Measurements from ENCODE around the gene IQGAP3.

The IQGAP3 gene

DNA sequence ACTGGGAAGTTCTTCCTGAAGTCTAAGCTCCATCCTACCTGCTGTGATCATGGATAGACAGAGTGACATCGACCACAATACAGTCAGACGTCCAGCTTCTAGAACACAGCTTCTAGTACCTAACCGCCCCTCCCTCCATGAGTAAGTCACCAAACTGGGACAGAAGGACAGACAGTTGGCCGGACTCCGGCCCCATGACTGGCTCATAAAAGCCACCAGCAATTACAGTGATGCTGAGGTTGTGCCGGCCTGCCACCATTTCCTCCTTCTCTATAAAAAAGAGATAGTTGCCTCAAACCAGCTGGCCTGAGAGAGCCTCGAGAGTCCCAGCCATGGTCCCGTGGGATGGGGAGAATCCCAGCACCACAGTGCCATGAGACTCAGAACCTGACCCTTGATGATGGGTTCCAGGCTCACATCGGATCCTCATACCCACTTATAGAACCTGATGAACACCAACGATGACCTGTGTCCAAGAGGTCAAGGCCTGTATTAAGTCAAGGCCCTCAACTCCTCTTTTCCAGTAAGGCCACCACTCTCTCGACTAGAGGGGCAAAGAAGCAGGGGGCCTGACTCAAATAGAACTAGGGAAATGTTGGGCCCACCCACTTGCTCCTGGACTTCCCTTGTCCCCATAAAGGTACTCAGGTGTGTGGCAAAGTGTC is 75.2 kb downstream of the IQGAP3 start:
- no peak for DNase-seq (ENCODE audit: low spot score)

DNA sequence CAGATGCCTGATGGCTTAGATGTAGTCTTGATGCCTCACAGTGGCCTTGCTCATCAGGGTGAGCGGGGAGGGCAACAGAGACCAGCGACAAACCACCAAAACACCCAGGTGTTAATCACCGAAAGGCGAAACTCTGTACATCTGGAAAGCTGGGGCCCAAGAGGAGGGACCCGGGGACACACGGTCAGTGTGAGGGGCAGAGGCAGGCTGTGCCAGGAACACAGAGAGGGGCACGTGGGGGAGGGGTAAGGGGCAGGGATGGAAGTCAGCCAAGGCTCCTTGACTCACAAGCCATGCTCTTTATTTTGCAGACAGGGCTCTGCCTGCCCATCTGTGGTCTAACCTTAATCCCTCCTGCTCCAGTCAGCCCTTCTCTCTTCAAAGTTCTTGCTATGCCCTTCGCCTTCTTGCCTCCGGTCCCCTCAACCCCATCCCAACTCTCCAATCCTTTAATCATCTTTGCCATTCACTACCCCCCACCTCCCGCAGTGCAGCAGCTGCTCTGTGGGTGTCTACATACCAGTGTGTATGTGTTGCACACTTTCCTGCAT is 76.1 kb downstream of the IQGAP3 start:
- DNase-seq (ENCODE audit: low spot score) = no peak

DNA sequence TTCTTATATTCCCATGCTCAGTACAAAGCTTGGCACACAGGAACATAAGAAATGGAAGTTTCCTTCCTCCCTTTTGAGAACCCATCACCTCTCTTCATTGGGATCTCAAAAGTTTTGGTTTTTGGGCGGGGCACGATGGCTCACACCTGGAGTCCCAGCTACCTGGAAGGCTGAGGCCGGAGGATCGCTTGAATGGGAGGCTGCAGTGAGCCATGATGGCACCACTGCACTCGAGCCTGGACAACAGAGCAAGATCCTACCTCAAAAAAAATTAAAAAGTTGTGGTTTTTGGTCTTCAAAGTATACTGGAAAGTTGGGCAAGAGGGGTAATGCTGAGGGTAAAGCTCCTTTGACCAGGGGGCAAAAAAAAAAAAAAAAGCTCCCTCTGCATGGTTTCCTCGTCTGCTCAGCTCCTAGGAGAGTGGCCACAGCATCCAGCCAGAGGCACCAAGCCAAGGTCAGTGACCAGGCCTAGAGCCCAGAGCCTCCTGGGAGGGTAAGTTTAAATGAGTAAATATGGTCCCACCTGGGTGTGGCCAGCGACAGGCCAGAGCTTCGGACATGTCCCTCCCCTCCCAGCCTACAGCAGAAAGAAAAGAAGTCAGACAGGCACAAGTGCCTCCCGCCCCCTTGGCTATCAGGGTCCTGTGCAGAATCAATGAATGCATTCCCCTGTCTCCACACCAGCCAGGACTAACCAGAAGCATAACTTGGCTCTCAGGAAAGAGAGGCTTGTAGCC is 76.8 kb downstream of the IQGAP3 start:
- DNase-seq (ENCODE audit: low spot score) = no peak

DNA sequence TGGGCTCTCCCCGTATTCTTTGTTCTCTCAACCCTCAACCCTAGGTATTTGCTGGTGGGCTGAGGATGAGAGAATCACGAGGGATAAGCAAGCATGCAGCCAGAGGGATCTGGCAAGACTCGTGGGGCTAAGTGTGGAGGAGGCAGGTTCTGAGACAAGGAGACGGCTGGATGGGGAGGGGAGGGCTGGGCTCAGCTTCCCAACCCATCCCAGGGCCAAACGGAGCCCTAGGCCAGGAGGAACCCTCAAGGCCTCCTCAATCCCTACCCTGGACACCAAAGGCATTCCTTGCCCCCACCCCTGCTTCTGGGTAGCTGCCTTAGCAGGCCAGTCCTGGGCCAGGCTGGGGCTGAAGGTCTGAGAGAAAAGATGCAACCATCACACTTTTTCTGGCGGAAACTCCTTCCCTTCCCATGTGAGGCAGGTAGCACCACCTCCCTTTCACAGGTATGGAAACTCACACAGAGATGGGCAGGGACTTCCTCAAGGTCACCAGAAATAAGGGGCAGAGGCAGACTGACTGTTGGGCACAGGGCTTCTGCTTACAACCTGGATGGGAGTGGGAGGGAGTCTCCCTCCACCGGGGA is 78.0 kb downstream of the IQGAP3 start:
- DNase-seq (ENCODE audit: low spot score) = no peak

DNA sequence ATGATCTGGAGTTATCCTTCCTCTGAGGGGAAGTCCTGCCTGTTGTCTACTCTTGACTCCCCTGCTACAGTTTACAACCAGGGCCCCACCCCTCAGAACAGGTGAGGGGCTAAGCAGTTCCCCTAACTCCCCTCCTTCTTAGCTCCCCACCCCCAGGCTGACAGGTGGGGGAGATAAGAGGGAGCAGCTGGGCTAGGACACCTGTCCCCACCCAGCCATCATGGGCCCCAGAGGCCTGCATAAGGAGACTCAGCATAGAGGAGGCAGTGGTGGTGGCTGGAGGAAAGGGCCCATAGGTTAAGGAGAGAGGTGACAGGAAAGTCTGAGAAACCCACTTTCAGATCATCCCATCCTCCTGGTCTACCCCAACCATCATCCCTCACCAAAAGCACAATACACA is 78.6 kb downstream of the IQGAP3 start:
- DNase-seq (ENCODE audit: low spot score) = no peak

DNA sequence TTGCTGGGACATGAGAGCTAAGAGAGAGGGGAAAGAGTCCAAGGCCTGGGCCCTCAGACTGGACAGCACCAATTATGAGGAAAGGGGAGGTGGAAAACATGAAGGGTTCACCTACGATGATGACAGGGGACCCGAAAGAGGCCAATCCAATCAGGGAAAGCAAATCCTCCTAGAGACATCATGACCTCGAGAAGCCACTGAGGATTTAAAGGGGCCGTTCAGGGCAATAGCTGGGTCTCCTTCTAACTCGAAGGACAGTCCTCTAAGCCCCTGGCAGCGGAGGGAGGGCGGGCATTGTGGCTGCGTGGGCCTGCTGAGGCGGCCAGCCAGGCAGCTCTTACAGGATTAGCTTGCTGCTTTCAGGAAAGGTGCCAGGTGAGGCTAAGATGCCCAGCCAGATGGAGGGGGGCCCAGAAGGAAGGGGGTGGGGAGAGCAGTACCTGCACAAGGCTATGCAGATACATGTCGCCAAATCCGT is 79.2 kb downstream of the IQGAP3 start:
- no peak for DNase-seq (ENCODE audit: low spot score)

DNA sequence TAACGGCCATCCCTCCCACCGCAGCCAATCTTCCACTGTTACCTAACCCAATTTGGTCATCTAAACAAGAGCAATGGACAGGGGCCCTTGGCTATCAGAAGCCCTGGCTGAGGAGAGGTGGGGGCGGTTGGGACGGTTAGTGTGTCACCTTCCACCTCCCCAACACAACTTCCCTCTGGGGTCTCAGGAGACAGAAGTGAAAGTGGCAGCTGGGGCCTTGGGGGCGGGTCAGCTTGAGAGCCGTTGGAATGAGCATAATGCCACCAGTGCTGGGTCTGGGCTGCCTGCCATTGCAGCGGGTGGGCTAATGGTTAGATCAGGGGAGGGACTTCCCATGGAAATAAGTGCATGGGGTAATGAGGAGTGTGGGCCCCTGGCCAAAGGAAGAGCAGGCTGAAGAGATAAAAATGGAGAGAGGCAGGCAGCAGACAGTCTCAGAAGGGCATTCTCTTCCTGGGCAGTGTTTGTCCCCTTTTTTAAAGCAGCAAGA is 79.7 kb downstream of the IQGAP3 start:
- no peak for DNase-seq (ENCODE audit: low spot score)

DNA sequence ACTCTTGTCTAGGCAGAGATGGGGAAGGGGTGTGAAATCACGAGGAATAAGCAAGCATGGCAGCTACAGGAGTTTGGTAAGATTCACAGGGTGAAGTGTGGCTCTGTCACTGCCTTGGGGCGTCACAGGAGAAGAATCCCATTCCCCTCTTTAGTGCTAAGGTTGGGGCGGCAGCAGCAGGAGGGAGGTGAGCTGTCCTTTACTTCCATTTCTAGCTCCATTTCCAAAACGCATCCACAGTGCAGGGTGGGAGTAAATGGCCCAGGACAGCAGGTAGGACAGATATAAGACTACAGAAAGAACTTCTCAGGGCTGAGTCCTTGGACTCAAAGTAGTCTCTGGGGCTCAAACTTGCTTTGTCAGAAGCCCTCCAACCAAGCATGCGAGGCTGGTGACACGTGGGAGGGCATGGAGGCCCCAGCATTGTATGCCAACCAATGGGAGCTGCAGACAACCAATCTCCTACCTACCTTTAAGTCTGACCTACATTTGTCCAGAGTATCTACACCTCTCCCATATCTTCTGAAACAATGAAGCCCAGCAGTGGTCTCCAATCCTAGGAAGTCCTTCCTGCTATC is 80.3 kb downstream of the IQGAP3 start:
- no peak for DNase-seq (ENCODE audit: low spot score)

DNA sequence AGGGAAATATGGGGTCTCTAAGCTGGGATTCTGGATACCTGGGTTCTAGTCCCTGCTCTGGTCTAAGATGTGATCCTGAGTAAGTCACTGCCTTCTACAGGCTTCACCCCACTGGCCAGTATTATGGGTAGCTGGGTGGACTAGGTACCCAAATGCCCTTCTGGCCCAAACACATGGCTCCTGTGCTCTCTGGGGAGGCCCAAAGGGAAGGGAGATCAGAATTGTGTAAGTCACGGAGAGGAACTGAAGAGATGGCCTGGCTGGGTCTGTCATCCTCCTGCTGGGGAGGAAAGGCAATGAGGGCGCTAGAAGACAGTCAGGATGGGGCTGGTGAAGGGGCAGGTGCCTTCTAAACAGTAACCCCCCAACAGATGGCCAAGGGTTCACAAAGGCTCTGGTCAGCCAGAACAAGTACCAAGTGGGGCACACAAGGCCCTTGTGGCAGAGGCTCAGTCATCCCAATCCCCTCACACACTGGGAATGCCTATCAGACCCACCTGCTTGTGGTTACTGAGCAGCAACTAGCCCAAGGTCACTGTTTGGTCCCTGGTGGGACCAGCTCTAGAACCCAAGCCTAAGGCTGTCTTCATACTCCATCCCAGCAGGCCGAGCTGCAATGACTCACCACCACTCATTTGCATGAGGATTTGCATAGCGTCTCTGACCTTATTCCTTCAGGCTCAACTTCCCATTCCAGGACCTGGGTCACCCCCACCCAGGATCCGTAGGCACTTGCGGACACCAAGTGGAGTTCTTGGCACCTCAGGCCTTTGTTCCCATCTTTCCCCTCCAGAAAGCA is 81.0 kb downstream of the IQGAP3 start:
- no peak for DNase-seq (ENCODE audit: low spot score)

DNA sequence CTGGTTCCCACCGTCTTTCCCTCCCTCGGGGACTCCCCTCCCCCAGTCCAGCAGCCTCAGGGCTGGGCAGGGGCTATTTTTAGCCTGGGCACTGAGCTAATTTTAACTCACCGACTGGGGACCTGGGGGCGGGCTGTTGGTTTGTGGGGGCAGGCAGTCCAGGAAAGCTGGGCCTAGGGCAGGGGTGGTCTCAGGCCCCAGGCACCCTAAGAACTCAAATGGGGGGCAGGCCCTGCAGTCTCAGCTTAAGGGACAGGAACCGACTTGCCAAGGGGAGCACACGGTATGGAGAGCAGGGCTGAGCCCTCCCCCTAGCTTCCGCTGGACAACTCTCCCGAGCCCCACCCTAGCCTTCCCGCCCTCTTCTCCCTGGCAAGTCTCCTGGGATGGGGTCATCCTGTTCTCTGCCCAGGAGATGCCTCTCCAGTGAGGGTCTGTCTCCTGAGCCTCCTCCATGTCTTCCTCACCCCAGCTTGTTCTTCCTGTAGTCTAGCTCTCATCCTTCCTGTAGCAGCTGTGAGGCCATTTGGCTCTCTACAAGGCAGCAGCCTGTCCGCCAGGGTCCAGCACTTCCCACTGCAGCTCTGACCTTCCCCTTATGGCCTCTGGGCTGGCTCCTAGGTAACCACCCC is 81.8 kb downstream of the IQGAP3 start:
- peak; percentile 73 for DNase-seq (ENCODE audit: low spot score)

DNA sequence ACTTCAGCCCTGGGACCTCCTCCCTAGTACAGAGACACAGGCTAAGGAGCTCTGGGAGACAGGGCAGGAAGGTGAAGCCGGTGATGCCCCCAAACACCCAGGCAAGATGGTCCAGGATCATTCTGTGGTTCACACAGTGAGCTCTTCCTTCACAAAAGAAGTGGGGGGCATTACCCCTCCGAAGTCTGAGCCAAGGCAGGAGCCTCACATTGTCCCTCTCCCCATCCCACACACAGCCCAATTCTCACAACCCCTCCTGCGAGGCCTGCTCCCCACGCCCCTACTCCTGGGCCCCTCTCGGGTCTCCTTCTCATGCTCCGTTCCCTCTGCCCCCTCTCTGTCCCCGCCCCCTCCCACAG is 82.5 kb downstream of the IQGAP3 start:
- no peak for DNase-seq (ENCODE audit: low spot score)

DNA sequence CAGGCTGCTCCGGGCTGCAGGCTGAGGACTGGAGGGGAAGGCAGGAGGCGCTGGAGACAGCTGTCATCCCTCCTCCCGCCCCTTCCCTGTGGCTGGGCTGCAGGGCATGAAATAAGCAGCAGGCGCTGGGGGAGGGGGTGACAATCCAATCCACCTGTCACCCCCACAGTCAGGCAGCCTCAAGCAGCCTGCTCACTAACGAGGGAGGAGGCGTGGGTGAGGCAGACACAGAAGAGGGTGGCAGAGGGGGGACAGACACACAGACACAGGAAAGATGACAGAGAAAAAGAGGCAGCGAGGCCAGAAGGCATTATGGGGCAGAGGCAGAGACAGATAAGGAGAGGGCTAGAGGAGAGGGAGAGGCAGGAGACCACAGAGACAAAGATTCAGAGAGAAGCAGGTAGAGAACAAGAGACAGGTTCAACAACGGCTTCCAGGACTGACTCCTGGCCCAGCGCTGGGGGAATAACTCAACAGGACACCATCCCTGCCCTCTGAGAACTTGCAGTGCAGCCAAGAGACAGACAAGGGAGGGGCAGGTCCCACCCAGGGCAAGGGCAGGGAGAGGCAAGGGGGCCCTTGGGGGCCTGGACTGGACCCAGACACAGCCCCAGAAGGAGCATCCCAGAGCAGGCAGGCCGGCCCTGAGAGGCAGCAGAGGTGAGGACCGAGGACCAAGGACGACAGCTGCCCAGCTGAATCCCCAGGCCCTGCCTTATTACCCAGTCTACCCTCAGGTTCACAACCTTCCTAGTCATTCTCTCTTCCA is 83.0 kb downstream of the IQGAP3 start:
- DNase-seq (ENCODE audit: low spot score) = no peak

DNA sequence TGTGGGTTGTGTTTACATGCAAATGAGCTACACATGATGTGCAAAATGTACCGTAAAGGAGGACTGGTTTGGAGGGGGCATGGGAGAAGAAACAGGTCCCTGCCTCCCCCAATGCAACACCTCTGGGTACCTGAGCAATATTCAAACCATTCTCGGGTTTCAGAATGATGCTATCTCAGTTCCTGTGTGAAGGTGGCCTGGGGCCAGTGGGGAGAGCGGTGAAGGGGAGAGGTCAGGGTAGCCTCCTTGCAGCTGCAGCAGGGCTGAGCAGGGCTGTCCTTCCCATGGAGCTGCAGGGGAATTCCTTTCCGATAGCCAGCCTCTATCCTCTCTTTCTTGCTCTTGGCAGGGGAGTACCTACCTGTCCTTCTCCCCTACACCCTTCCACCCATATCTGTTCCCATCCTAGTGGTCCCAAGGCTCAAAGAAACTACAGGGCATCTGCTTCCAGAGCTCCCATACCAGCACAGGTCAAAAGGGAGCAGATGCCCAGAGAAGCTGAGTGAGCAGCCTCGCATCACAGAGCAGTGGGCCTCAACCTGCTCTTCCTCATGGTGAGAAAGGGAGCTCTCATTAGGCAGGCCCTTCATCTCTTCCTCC is 83.7 kb downstream of the IQGAP3 start:
- no peak for DNase-seq (ENCODE audit: low spot score)

DNA sequence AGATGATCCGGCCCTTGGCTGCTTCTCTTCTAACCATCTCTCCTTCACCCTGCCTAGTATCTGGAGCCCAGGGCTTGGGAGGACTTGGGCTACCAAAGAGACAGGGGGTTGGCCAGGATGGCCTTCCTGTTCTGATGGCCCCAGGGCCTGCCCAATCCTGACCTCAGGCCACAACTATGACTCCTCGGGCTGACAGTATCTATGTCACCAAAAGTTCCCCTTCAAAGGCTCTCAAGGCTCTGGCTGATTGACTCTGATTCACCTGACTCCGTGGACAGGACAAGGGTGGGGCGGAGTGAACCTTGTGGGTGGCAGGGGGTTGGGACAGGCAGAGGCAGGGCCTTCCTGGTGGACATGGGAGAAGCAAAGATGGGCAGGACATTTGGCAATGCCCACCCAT is 84.5 kb downstream of the IQGAP3 start:
- DNase-seq (ENCODE audit: low spot score) = no peak

DNA sequence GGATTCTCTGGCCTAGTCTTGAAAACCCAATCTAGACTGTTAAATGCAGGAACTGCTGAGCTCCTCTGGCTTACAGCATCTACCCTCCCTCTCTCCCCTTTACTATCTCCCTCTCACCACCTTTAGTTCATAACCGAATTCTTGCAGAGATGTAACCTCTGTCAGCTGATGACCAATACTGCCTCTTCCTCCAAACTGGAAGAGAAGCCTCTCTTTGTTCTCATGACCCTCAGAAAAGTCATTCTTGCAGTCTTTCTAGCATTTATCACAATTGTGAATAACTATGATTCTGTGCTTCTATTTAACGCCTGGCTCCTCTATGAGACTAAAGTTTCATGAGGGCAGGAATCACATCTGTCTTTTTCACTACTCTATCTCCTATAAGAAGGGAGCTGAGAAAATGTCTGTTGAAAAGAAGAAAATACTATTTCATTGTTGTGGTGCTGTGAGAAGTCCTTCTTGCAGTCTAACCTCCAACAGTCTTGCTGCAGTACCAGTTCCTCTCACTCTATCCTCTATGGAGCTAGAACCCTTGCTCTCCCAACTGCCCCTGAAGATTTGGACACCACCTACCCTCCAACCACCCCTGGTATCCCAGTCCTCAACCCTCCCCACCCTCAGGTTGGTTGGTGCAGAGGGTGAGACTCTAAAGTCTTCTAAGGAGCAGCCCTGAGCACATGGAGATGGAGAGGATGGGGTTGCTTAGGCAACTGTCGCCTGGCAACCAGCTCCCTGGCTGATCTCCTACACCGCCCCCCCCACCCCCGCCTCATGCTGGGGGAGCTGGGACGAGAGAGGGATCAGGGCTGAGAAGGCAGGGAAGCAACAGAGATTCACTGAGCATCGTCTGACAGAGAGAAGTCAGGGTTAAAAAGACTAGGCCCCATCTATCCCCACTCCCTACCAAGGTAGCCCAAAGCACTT is 85.7 kb downstream of the IQGAP3 start:
- no peak for DNase-seq (ENCODE audit: low spot score)

DNA sequence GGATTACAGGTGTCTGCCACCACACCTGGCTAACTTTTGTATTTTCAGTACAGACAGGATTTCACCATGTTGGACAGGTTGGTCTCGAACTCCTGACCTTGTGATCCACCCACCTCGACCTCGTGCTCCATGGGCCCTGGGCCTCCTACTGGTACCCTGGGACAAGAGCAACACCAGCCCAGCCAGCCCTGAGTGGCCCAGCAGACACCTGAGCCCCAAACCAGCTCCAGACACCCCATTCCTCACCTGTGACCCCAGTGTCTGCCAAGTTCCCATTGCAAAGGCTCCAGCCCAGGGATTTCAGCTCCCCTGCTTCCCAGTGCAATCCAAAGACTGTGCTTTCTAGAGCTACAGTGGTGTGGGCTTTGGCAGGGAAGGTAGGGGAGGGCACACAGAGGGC is 86.4 kb downstream of the IQGAP3 start:
- no peak for DNase-seq (ENCODE audit: low spot score)

DNA sequence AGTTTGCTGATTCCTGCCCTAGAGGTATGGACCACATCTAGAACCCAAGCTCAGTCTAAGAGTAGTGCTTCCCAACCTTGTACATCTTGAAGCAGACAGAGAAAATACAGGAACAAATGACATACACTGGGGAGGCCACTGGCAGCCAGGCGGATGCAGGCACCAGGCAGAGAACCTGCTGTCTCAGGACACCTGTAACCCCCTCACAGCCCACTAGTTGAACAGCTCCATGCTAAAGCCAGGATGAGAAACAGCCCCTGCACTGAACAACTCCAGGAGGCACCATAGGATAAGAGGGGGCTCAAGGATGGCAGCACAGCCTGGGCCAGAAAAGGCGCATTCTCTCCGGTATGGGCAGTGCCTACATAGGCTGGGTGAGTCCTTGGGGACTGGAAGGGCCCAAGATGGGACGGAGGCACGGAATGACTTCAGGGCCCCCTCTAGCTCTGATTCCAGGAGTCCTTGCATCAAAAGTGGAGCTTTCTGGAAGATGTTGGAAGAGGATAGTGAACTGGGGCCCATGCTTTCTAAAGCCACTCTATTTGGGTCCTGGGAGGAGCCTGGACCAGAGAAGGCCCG is 87.8 kb downstream of the IQGAP3 start:
- DNase-seq (ENCODE audit: low spot score) = no peak

DNA sequence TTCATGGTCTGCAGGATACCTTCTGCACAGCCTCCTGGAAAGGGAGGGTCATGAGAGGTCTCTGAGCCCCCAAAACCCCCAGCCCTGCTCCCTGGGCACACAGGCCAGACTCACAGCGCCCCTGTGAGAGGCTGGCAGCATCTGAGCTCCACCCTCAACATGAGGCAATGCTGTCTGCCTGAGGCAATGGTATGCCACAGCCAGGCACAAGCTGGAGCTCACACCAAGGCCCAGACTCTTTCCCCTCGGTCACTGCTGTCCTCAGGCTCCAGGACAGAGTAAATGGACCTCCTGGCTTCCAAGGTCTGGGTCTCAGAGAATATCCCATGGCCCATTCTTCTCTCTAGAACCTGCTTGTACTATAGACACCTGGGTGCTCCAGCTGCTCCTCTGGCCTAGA is 89.0 kb downstream of the IQGAP3 start:
- DNase-seq (ENCODE audit: low spot score) = no peak

DNA sequence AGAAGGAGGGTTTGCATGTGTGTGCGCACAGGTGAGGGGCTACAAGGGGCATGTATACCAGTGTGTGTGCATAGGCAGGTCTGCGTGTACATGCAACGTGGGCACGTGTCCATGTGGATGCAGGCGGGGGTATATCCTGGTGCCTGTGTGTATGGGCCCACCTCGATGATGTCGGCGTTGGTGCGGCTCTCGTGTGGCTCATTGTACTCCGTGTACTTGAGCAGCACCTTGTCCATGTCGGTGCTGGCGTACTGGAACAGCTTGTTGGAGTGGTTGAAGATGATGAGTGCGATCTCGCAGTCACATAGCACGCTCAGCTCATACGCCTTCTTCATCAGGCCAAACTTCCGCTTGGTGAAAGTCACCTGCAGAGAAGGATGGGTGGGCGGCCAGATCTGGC is 90.1 kb downstream of the IQGAP3 start:
- DNase-seq (ENCODE audit: low spot score) = no peak
